Type B pancreatic cell (in vitro differentiated cells): ENCODE data around the gene TMEM18. TPM values are rescaled to one million over a fixed set of nuclear protein-coding genes. Genes with fewer than 3 reads are reported as not detected.
"Not testable (repeated sequence)": the region's sequence is repeated elsewhere in the genome, so short reads cannot be mapped to it uniquely, and the experiment has no call there.

ENCODE experiments used
- DNase-seq: peaks from one replicate; pipeline ENCODE4 v3.0.0; 2021; ENCODE audit warnings: mixed read lengths; ENCODE audit not compliant: unreplicated experiment; ENCODE audit errors: extremely low spot score
- H3K27ac Mint-ChIP-seq: 2 replicates; pipeline ENCODE4 v1.8.0; 2021; ENCODE audit warnings: mild to moderate bottlenecking, mixed read lengths
- H3K27me3 Mint-ChIP-seq: 2 replicates; pipeline ENCODE4 v1.8.0; 2021; ENCODE audit warnings: mixed read lengths
- H3K36me3 Mint-ChIP-seq: 2 replicates; pipeline ENCODE4 v1.8.0; 2021; ENCODE audit warnings: mixed read lengths
- H3K4me1 Mint-ChIP-seq: one replicate; pipeline ENCODE4 v1.8.0; 2021; ENCODE audit warnings: mixed read lengths; ENCODE audit not compliant: unreplicated experiment
- H3K4me3 Mint-ChIP-seq: 2 replicates; pipeline ENCODE4 v1.8.0; 2021; ENCODE audit warnings: mild to moderate bottlenecking, mixed read lengths
- H3K9me3 Mint-ChIP-seq: 2 replicates; pipeline ENCODE4 v1.8.0; 2021; ENCODE audit warnings: mixed read lengths
- CTCF ChIP-seq: fragments of 200-600 bp; sonication (generic); conservative IDR thresholded peaks from 2 replicates; pipeline ENCODE4 v1.5.0; 2021; ENCODE audit warnings: antibody characterized with exemption, mild to moderate bottlenecking
- total RNA-seq: library from RNA; stranded (reverse); gene quantifications from 2 replicates; pipeline ENCODE4 v1.2.1, GENCODE V29; 2021; ENCODE audit warnings: low replicate concordance

TMEM18 gene
- total RNA-seq, 1 donor from 2014 or later, result 27.4 TPM

- Mint-ChIP-seq H3K36me3 (no peaks in the 10 kb centered on the region), H3K27ac (no peak overlapping the region), H3K27me3 (peaks cover 20% of the 10 kb centered on the region), H3K9me3 (no peaks in the 10 kb centered on the region), H3K4me1 (no peaks in the 10 kb centered on the region), H3K4me3 (no peak overlapping the region)
- peak; percentile 79 for TF ChIP-seq CTCF
- no peak for DNase-seq
Measured at GRCh38 chr2:714005-714741, 37.0 kb upstream of the TMEM18 start.

GRCh38 chr2:710867-711665 is 33.9 kb upstream of the TMEM18 start:
- no peak for TF ChIP-seq CTCF
- no peaks in the 10 kb centered on the region for H3K36me3 Mint-ChIP-seq
- no peak overlapping the region for H3K27ac Mint-ChIP-seq
- no peak overlapping the region for H3K4me3 Mint-ChIP-seq
- H3K27me3 Mint-ChIP-seq, result peaks cover 20% of the 10 kb centered on the region
- no peak for DNase-seq
- H3K9me3 Mint-ChIP-seq, result no peaks in the 10 kb centered on the region
- H3K4me1 Mint-ChIP-seq, result no peaks in the 10 kb centered on the region

GRCh38 chr2:709138-709765 is 32.0 kb upstream of the TMEM18 start:
- peaks cover 17% of the 10 kb centered on the region for H3K27me3 Mint-ChIP-seq
- DNase-seq, result no peak
- no peak overlapping the region for H3K27ac Mint-ChIP-seq

GRCh38 chr2:708667-709066 is 31.5 kb upstream of the TMEM18 start:
- no peaks in the 10 kb centered on the region for H3K9me3 Mint-ChIP-seq
- H3K27ac Mint-ChIP-seq, result no peak overlapping the region
- H3K36me3 Mint-ChIP-seq, result no peaks in the 10 kb centered on the region
- peaks cover 17% of the 10 kb centered on the region for H3K27me3 Mint-ChIP-seq
- no peak overlapping the region for H3K4me3 Mint-ChIP-seq
- no peaks in the 10 kb centered on the region for H3K4me1 Mint-ChIP-seq
- no peak for DNase-seq
- no peak for TF ChIP-seq CTCF

More at GRCh38 chr2:709138-709765, 32.0 kb upstream of the TMEM18 start:
- TF ChIP-seq CTCF, result no peak
- H3K9me3 Mint-ChIP-seq, result no peaks in the 10 kb centered on the region
- H3K4me3 Mint-ChIP-seq, result no peak overlapping the region
- H3K4me1 Mint-ChIP-seq, result no peaks in the 10 kb centered on the region
- no peaks in the 10 kb centered on the region for H3K36me3 Mint-ChIP-seq

- Mint-ChIP-seq H3K4me1 (no peaks in the 10 kb centered on the region), H3K27me3 (peaks cover 8% of the 10 kb centered on the region), H3K27ac (no peak overlapping the region), H3K9me3 (no peaks in the 10 kb centered on the region), H3K36me3 (no peaks in the 10 kb centered on the region), H3K4me3 (no peak overlapping the region)
- no peak for TF ChIP-seq CTCF
- DNase-seq, result no peak
Measured at GRCh38 chr2:705971-706511, 28.8 kb upstream of the TMEM18 start.

- H3K4me1 Mint-ChIP-seq, H3K9me3 Mint-ChIP-seq, H3K27me3 Mint-ChIP-seq, DNase-seq, H3K36me3 Mint-ChIP-seq, H3K27ac Mint-ChIP-seq, H3K4me3 Mint-ChIP-seq: not testable (repeated sequence)
Measured at GRCh38 chr2:702765-703164, 25.6 kb upstream of the TMEM18 start.
